ENCODE data around the gene NPHS1.
"Not testable (repeated sequence)": the region's sequence is repeated elsewhere in the genome, so short reads cannot be mapped to it uniquely, and the experiment has no call there.

Gene NPHS1

GRCh38 chr19:35896643-35897040 is 44.3 kb upstream of the NPHS1 start:
- TF ChIP-seq, protein P1, sequence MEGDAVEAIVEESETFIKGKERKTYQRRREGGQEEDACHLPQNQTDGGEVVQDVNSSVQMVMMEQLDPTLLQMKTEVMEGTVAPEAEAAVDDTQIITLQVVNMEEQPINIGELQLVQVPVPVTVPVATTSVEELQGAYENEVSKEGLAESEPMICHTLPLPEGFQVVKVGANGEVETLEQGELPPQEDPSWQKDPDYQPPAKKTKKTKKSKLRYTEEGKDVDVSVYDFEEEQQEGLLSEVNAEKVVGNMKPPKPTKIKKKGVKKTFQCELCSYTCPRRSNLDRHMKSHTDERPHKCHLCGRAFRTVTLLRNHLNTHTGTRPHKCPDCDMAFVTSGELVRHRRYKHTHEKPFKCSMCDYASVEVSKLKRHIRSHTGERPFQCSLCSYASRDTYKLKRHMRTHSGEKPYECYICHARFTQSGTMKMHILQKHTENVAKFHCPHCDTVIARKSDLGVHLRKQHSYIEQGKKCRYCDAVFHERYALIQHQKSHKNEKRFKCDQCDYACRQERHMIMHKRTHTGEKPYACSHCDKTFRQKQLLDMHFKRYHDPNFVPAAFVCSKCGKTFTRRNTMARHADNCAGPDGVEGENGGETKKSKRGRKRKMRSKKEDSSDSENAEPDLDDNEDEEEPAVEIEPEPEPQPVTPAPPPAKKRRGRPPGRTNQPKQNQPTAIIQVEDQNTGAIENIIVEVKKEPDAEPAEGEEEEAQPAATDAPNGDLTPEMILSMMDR (IDR thresholded peaks at IDR 0.05; ENCODE audit: control insufficient read depth, extremely low read depth, insufficient read depth) = no peak
- no peak overlapping the region for H3K4me3 ChIP-seq (ENCODE audit: low read depth, low read length)
- DNase-seq (ENCODE audit: low read depth) = no peak

DNA sequence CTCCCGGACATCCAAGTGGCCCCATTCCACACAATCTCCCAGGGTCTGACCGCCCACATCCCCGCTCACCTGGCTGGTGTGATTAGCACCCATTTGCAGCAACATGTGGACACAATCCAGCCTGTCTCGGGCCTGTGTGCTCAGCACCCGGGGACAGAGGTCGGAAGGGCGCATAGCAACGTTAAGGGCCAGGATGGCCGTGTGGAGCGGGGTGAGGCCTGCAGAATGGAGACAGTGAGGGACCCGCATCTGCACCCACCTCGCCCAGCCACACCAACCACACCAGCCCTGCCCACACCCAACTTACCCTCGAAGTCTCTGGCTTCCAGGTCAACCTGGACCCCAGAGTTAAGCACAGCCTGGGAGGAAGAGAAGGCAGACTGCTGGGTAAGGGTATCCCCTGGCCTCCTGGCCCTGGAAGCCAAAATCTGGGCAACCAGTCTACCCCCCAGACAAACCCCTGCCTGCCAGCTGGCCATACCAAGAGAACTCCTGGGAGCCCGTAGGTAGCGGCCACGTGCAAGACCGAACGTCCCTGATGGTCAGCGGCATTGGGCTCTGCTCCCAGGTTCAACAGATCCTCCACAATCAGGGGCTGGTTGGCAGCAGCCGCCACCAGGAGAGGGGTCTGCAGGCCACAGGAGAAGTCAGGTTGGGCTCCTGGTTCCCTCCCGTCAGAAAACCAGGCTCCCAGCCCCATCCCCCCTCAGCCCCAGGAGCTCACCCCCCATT is 43.8 kb upstream of the NPHS1 start:
- TF ChIP-seq, protein P1 (IDR thresholded peaks at IDR 0.05; ENCODE audit: control insufficient read depth, extremely low read depth, insufficient read depth) = no peak
- no peak overlapping the region for H3K4me3 ChIP-seq (ENCODE audit: low read depth, low read length)
- no peak for DNase-seq (ENCODE audit: low read depth)

GRCh38 chr19:35894342-35894741 is 42.0 kb upstream of the NPHS1 start:
- H3K4me3 ChIP-seq (ENCODE audit: low read depth, low read length) = no peak overlapping the region
- DNase-seq (ENCODE audit: low read depth) = no peak
- TF ChIP-seq, protein P1 (IDR thresholded peaks at IDR 0.05; ENCODE audit: control insufficient read depth, extremely low read depth, insufficient read depth) = no peak

GRCh38 chr19:35891819-35892218 is 39.5 kb upstream of the NPHS1 start:
- H3K4me3 ChIP-seq (ENCODE audit: low read depth, low read length); DNase-seq (ENCODE audit: low read depth): not testable (repeated sequence)

DNA sequence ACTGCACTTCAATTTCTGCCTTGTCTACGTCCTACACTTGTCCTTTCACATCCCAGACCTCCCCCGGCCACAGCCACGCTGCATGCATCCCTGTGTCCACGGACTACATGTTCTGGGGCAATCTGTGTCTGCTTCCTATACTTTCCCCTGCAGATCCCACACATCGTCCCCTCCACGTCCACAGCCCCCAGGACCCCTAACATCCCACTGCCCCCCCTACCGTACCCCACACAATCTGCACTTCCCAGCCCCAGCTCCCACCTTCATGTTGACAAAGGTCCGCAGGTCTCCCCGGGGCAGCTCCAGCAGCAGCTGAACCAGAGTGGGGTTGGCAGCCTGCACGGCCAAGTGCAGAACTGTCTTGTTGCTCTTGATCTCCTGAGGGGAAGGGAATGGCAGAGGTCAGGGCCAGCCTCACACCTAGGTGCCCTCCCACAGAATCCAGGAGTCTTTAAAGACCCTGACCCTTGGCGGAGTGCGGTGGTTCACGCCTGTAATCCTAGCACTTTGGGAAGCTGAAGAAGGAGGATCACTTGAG is 37.9 kb upstream of the NPHS1 start:
- TF ChIP-seq, protein P1 (IDR thresholded peaks at IDR 0.05; ENCODE audit: control insufficient read depth, extremely low read depth, insufficient read depth) = no peak
- no peak overlapping the region for H3K4me3 ChIP-seq (ENCODE audit: low read depth, low read length)
- no peak for DNase-seq (ENCODE audit: low read depth)

GRCh38 chr19:35889370-35890112 is 37.2 kb upstream of the NPHS1 start:
- H3K4me3 ChIP-seq (ENCODE audit: low read depth, low read length) = no peak overlapping the region
- no peak for DNase-seq (ENCODE audit: low read depth)
- TF ChIP-seq, protein P1 (IDR thresholded peaks at IDR 0.05; ENCODE audit: control insufficient read depth, extremely low read depth, insufficient read depth) = no peak

- H3K4me3 ChIP-seq (ENCODE audit: low read depth, low read length) = no peak overlapping the region
- TF ChIP-seq, protein P1 (IDR thresholded peaks at IDR 0.05; ENCODE audit: control insufficient read depth, extremely low read depth, insufficient read depth) = no peak
- DNase-seq (ENCODE audit: low read depth) = no peak
These were observed 36.1 kb upstream of the NPHS1 start for GRCh38 chr19:35888398-35888797.

All from LNCaP clone FGC (cell line).